ENCODE measurements around the gene CEP164. TPM values are rescaled to one million over a fixed set of nuclear protein-coding genes. Genes with fewer than 3 reads are reported as not detected.

The CEP164 gene
- total and polyA plus RNA-seq, 2 of the 8 experiments (the other 6 are each of a cell fraction or from before 2014, with no cell fraction given) = 8.4 to 20.8 TPM

DNA sequence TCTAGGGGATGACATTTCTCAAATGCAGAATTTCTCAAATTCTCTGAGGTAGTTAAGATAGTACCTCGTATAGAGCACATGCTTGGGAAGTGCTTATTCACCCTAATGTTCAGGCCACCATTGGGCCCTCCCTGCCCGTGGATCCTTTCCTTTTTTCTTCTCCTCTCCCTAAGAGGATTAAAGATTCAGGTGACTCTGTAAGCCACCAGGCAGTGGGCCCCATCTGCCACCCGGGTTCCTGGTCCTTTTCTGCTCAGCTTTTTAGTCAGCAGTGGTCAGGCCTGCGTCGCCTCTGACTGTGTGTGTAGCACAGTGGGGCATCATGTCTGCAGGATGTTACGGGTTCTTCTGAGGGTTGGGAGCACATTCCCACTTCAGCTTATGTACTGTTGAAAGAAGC lies 7.2 kb downstream of the CEP164 start (continued):
- TF ChIP-seq KDM4A (IDR thresholded peaks at IDR 0.05; ENCODE audit: low read depth, low read length, severe bottlenecking) (no peak), HDAC2 (IDR thresholded peaks at IDR 0.05; ENCODE audit: borderline replicate concordance in 1 of 2, low read depth in 2 of 2, low read length in 2 of 2) (no peak), SAP30 (IDR thresholded peaks at IDR 0.05; ENCODE audit: insufficient read depth, insufficient replicate concordance, low read length) (no peak), POLR2AphosphoS5 (IDR thresholded peaks at IDR 0.05; ENCODE audit: low read depth, low read length) (no peak)
- TF ChIP-seq, protein P1, sequence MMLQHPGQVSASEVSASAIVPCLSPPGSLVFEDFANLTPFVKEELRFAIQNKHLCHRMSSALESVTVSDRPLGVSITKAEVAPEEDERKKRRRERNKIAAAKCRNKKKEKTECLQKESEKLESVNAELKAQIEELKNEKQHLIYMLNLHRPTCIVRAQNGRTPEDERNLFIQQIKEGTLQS (IDR thresholded peaks at IDR 0.05; ENCODE audit: insufficient read depth, low read depth, low read length) = no peak
